CD4-positive, CD25-positive, alpha-beta regulatory T cell (primary cell): ENCODE data around the gene ANKRD33B. TPM values are rescaled to one million over a fixed set of nuclear protein-coding genes. Genes with fewer than 3 reads are reported as not detected.
A peak's percentile ranks its signal among the peaks of the same experiment; 100 is the strongest.

Experiments used
- ATAC-seq, 2 donors: fragments of 150-1000 bp; cut with Tn5 transposase; one replicate each; pipeline ENCODE4 v1.10.0; 2021; ENCODE audit warnings: low read depth in 2 of 2, moderate number of reproducible peaks in 2 of 2, moderate library complexity in 1 of 2
- DNase-seq, 3 donors: peaks; one replicate each; pipeline versions ENCODE4 v3.0.0 to v3.0.0-alpha.2; 2012 to 2022; ENCODE audit warnings: mixed read lengths in 1 of 3
- H3K27ac ChIP-seq: one replicate; pipeline ENCODE4 v1.7.0; 2013; ENCODE audit warnings: mild to moderate bottlenecking, low read length; ENCODE audit not compliant: insufficient read depth, poor library complexity, severe bottlenecking
- H3K27me3 ChIP-seq: one replicate; pipeline ENCODE4 v1.7.0; 2013; ENCODE audit warnings: low read length; ENCODE audit not compliant: control insufficient read depth, insufficient read depth
- H3K36me3 ChIP-seq: one replicate; pipeline ENCODE4 v1.7.0; 2013; ENCODE audit warnings: mild to moderate bottlenecking, low read length, moderate library complexity; ENCODE audit not compliant: control insufficient read depth, insufficient read depth
- H3K4me1 ChIP-seq: 2 replicates; pipeline ENCODE4 v1.7.0; 2013; ENCODE audit warnings: mild to moderate bottlenecking, low read length; ENCODE audit not compliant: insufficient read depth, control insufficient read depth, poor library complexity, severe bottlenecking
- H3K4me3 ChIP-seq: one replicate; pipeline ENCODE4 v1.7.0; 2013; ENCODE audit warnings: low read depth, mild to moderate bottlenecking, low read length, moderate library complexity
- H3K9me3 ChIP-seq, 2 experiments: 1 replicate in 1 of 2; 2 replicates in 1 of 2; pipeline ENCODE4 v1.7.0; 2013; ENCODE audit warnings: low read length in 2 of 2, mild to moderate bottlenecking in 1 of 2, moderate library complexity in 1 of 2; ENCODE audit not compliant: control insufficient read depth in 2 of 2
- H3K27ac Mint-ChIP-seq, 3 donors: one replicate each; pipeline ENCODE4 v1.8.0; 2020 to 2022; ENCODE audit warnings: mild to moderate bottlenecking in 3 of 3, mixed read lengths in 3 of 3, moderate library complexity in 2 of 3
- H3K27me3 Mint-ChIP-seq: one replicate; pipeline ENCODE4 v1.8.0; 2022; ENCODE audit warnings: mild to moderate bottlenecking, mixed read lengths
- H3K36me3 Mint-ChIP-seq: one replicate; pipeline ENCODE4 v1.8.0; 2020; ENCODE audit warnings: mixed read lengths
- H3K4me1 Mint-ChIP-seq, 4 donors: one replicate each; pipeline ENCODE4 v1.8.0; 2020 to 2022; ENCODE audit warnings: mixed read lengths in 4 of 4, mild to moderate bottlenecking in 1 of 4
- H3K4me3 Mint-ChIP-seq, 4 donors: one replicate each; pipeline ENCODE4 v1.8.0; 2020 to 2022; ENCODE audit warnings: mild to moderate bottlenecking in 4 of 4, mixed read lengths in 4 of 4, moderate library complexity in 3 of 4
- H3K9me3 Mint-ChIP-seq, 7 donors: one replicate each; pipeline ENCODE4 v1.8.0; 2020 to 2022; ENCODE audit warnings: mixed read lengths in 7 of 7, mild to moderate bottlenecking in 3 of 7, moderate library complexity in 2 of 7
- polyA plus RNA-seq, 4 donors: library from polyadenylated mRNA; unstranded; fragments of 300-500 nt; fragmentation: Illumina TruSeq; gene quantifications; one replicate each; pipeline ENCODE4 v1.2.3, GENCODE V29; 2021
- total RNA-seq: library from RNA; stranded (reverse); gene quantifications from one replicate; pipeline ENCODE4 v1.2.3, GENCODE V29; 2022

Gene ANKRD33B
- total and polyA plus RNA-seq, 5 donors from 2014 or later, result 0.25 to 6.6 (median 0.33) TPM

DNA sequence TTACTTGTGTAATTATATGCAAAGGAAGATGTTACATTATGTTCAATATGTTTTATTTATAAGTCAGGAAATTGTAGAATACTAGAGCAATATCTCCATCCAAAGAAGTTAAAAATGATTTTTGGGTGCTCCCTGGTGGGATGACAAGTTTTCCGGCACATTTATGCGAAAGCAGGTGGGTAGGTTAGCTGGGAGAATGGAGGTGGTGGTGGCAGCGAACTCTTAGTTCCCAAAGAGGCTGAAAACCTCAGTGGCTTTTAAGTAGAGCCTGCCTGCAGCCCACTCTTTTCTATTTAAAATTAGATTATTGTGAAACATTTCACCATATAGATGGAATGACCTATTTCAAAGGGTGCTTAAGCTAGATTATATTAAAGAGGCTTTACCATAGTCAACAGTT lies 51.8 kb downstream of the ANKRD33B start:
- no peak overlapping the region for H3K27ac Mint-ChIP-seq
- DNase-seq (no peak), ATAC-seq (no peak)
- H3K27me3 ChIP-seq, result no peaks in the 10 kb centered on the region
- H3K4me1 ChIP-seq, result no peaks in the 10 kb centered on the region
- no peaks in the 10 kb centered on the region for H3K9me3 ChIP-seq
- no peak overlapping the region for H3K4me3 Mint-ChIP-seq
- H3K36me3 ChIP-seq, result no peaks in the 10 kb centered on the region
- no peaks in the 10 kb centered on the region for H3K27me3 Mint-ChIP-seq
- peaks cover 6% of the 10 kb centered on the region for H3K36me3 Mint-ChIP-seq
- no peak overlapping the region for H3K27ac ChIP-seq
- no peak overlapping the region for H3K4me3 ChIP-seq
- H3K9me3 Mint-ChIP-seq, result peaks cover 0 to 3% (median 0%) of the 10 kb centered on the region in 7 donors
- peaks cover 0 to 17% (median 11%) of the 10 kb centered on the region in 4 donors for H3K4me1 Mint-ChIP-seq

DNA sequence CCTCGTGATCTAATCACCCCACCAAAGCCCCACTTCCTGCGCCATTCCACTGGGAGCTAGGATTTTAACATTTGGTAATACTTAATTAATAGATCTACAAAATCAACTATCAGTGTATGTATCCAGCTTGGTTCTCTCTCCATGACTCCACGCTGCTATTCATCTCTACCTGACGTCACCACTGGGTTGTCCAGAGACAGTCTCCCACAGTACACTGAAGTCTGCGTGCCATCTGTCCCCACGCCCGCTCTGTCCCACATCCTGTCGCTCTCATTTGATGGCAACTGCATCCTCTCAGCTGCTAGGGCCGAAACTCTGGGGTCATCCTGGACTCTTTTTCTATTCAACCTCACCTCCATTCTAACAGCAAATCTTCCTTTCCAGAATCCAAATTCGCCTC lies 53.2 kb downstream of the ANKRD33B start:
- no peak for ATAC-seq
- H3K36me3 Mint-ChIP-seq, result peaks cover 6% of the 10 kb centered on the region
- no peak overlapping the region for H3K4me3 ChIP-seq
- H3K4me1 Mint-ChIP-seq, result peaks cover 0 to 17% (median 7%) of the 10 kb centered on the region in 4 donors
- no peaks in the 10 kb centered on the region for H3K9me3 ChIP-seq
- DNase-seq, result no peak
- no peaks in the 10 kb centered on the region for H3K4me1 ChIP-seq
- H3K27me3 ChIP-seq, result no peaks in the 10 kb centered on the region
- no peaks in the 10 kb centered on the region for H3K27me3 Mint-ChIP-seq
- no peak overlapping the region for H3K27ac ChIP-seq
- no peak overlapping the region for H3K4me3 Mint-ChIP-seq
- H3K9me3 Mint-ChIP-seq, result peaks cover 0 to 3% (median 0%) of the 10 kb centered on the region in 7 donors
- no peaks in the 10 kb centered on the region for H3K36me3 ChIP-seq
- peak overlapping the region in 1 of 3 donors; percentile 35 for H3K27ac Mint-ChIP-seq

DNA sequence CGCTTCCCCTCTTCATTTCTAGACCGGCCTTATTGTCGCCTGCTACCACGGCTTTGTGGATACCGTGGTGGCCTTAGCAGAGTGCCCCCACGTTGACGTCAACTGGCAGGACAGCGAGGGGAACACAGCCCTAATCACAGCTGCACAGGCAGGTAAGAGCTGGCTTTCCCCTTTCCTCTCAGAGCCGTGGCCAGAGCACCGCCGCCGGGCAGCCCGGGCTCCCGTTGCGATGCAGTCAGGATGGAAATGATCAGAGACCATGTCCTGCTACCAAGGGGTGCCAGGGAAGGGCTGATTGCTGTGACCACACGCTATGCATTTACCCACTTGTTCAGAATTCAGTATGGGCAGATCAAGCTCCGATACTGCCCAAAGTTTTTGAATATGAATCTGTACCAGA lies 54.4 kb downstream of the ANKRD33B start:
- no peaks in the 10 kb centered on the region for H3K27me3 Mint-ChIP-seq
- no peak for ATAC-seq
- no peaks in the 10 kb centered on the region for H3K9me3 ChIP-seq
- no peaks in the 10 kb centered on the region for H3K36me3 ChIP-seq
- H3K27ac ChIP-seq, result no peak overlapping the region
- no peak overlapping the region for H3K27ac Mint-ChIP-seq
- H3K4me3 ChIP-seq, result no peak overlapping the region
- peaks cover 3% of the 10 kb centered on the region for H3K4me1 ChIP-seq
- H3K4me1 Mint-ChIP-seq, result peaks cover 0 to 20% (median 5%) of the 10 kb centered on the region in 4 donors
- peaks cover 6% of the 10 kb centered on the region for H3K36me3 Mint-ChIP-seq
- peaks cover 0 to 3% (median 0%) of the 10 kb centered on the region in 7 donors for H3K9me3 Mint-ChIP-seq
- no peak overlapping the region for H3K4me3 Mint-ChIP-seq
- no peak for DNase-seq
- no peaks in the 10 kb centered on the region for H3K27me3 ChIP-seq

DNA sequence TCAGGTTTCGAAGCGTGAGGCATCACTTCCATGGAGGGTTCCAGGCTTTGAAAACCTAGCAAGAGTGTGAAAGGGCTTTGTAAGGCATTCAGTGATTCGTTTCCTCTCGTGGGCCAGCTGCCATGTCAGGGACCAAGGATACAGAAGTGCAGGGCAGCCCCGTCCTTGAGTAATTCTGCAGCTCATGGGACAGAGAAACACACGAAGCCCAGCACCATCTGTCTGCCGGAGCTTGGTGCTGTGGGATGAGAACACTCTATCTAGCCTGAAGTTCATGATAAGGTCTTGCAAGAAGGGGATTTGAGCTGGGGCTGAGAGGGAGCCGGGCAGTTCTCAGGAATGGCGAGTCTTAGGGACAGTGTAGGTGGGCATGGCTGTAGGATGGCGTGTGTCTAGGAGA lies 55.8 kb downstream of the ANKRD33B start:
- no peaks in the 10 kb centered on the region for H3K27me3 Mint-ChIP-seq
- ATAC-seq (no peak), DNase-seq (no peak)
- no peak overlapping the region for H3K27ac ChIP-seq
- H3K36me3 Mint-ChIP-seq, result peaks cover 6% of the 10 kb centered on the region
- no peaks in the 10 kb centered on the region for H3K36me3 ChIP-seq
- H3K27ac Mint-ChIP-seq, result peak overlapping the region in 1 of 3 donors; percentile 9
- H3K9me3 ChIP-seq, result no peaks in the 10 kb centered on the region
- peaks cover 0 to 3% (median 0%) of the 10 kb centered on the region in 7 donors for H3K9me3 Mint-ChIP-seq
- no peaks in the 10 kb centered on the region for H3K27me3 ChIP-seq
- no peak overlapping the region for H3K4me3 ChIP-seq
- H3K4me1 Mint-ChIP-seq, result peaks cover 0 to 20% (median 5%) of the 10 kb centered on the region in 4 donors
- peaks cover 3% of the 10 kb centered on the region for H3K4me1 ChIP-seq
- no peak overlapping the region for H3K4me3 Mint-ChIP-seq

DNA sequence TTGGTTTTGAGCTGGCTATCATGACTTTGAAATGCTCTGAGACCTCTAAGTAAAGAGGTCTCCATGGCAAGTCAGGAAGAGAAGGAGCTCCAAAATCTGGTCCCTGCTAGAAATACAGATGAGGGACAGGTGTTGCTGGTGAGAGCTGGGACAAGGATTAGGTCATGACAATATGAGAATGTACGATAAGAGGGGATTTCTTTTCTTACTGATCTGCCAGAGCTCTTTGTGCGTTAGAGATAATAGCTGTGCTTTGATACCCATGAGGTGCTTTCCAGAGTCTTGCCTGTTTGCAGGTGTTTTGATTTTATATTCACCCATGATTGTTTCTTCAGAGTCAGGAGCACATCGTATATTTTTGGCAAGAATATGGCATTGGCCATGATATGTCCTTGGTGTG lies 56.5 kb downstream of the ANKRD33B start:
- Mint-ChIP-seq H3K27me3 (no peaks in the 10 kb centered on the region), H3K4me3 (no peak overlapping the region), H3K9me3 (peaks cover 0 to 3% (median 0%) of the 10 kb centered on the region in 7 donors), H3K27ac (no peak overlapping the region), H3K36me3 (peaks cover 6% of the 10 kb centered on the region), H3K4me1 (peaks cover 0 to 22% (median 5%) of the 10 kb centered on the region in 4 donors)
- ATAC-seq, result no peak
- Histone ChIP-seq H3K27me3 (no peaks in the 10 kb centered on the region), H3K9me3 (no peaks in the 10 kb centered on the region), H3K4me1 (peaks cover 3% of the 10 kb centered on the region), H3K4me3 (no peak overlapping the region), H3K27ac (no peak overlapping the region), H3K36me3 (no peaks in the 10 kb centered on the region)
- no peak for DNase-seq

DNA sequence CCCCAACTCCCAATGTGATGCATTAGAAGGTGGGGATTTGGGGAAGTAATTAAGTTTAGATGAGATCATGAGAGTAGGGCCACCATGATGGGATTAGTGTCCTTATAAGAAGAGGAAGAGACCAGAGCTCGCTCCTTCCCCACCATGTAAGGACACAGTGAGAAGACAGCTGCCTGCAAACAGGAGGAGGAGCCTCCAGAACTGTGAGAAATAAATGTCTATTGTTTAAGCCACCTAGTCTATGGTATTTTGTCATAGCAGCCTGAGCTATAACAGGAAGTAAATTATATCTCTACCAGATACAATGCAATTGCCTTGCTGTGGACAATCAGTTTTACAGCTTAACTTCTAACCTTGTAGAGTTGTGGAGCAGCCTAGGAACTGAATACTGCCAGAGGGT lies 58.0 kb downstream of the ANKRD33B start:
- peaks cover 0 to 24% (median 7%) of the 10 kb centered on the region in 4 donors for H3K4me1 Mint-ChIP-seq
- no peaks in the 10 kb centered on the region for H3K9me3 ChIP-seq

DNA sequence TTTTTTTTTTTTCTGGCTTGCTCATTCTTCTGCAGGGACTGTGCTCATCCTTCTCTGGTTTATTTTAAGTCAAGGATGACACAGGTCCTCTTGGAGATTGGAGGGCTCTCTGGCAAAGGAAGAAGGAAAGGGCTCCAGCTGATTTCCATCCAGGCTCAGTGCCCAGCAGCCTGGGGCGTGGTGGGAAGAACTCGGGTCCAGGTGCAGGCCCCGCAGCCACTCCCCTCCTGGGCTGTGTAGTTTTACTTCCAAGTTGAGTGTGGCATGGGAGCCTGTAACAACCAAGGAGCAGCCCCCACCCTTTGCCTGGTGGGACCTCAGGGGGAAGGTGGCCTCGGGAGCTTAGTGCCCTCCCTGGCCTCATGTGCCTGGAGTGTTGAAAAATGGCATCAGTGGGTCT lies 58.9 kb downstream of the ANKRD33B start:
- Histone ChIP-seq H3K4me3 (no peak overlapping the region), H3K27me3 (no peaks in the 10 kb centered on the region), H3K36me3 (no peaks in the 10 kb centered on the region), H3K27ac (no peak overlapping the region), H3K9me3 (no peaks in the 10 kb centered on the region), H3K4me1 (peaks cover 13% of the 10 kb centered on the region)
- no peaks in the 10 kb centered on the region for H3K27me3 Mint-ChIP-seq
- peaks cover 7 to 34% (median 14%) of the 10 kb centered on the region in 4 donors for H3K4me1 Mint-ChIP-seq
- no peak overlapping the region for H3K4me3 Mint-ChIP-seq
- no peak overlapping the region for H3K27ac Mint-ChIP-seq
- DNase-seq (no peak), ATAC-seq (no peak)
- peaks cover 0 to 3% (median 0%) of the 10 kb centered on the region in 7 donors for H3K9me3 Mint-ChIP-seq
- H3K36me3 Mint-ChIP-seq, result peaks cover 6% of the 10 kb centered on the region

More for the DNA sequence above, 58.0 kb downstream of the ANKRD33B start:
- Mint-ChIP-seq H3K36me3 (peaks cover 6% of the 10 kb centered on the region), H3K27ac (peak overlapping the region in 2 of 3 donors; percentile 60 to 72), H3K9me3 (peaks cover 0 to 3% (median 0%) of the 10 kb centered on the region in 7 donors), H3K27me3 (no peaks in the 10 kb centered on the region), H3K4me3 (no peak overlapping the region)
- Histone ChIP-seq H3K4me1 (peaks cover 3% of the 10 kb centered on the region), H3K4me3 (no peak overlapping the region), H3K27me3 (no peaks in the 10 kb centered on the region), H3K36me3 (no peaks in the 10 kb centered on the region), H3K27ac (peak overlapping the region; percentile 45)
- DNase-seq (peak in 1 of 3 donors; percentile 75), ATAC-seq (peak in 1 of 2 donors; percentile 28)

DNA sequence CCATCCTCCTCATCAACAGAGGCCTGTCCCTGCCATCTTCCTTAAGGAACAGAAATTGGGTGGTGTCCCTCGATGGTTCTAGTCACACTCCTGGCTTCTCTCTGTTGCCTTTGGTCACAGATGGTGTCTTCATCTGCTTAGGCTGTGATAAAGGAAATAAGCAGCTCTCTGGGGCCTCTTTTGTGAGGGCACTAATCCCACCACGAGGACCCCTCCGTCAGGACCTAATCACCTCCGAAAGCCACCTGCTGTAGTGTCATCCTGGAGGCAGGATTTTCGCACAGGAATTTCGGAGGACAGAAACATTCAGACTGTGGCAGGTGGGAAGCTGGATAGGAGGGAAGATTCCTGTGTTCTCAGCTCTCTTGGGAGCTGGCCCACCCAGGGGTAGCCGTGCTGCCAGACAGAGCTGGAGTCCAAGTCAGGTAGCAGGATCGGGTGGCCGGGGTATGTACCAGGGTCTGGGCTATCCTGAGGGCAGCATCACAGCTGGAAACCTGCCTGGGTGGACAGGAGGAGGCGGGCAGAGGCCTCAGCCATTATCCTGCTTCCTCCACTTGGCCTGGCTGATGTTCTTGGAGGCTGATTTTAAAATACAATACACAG lies 59.5 kb downstream of the ANKRD33B start:
- Mint-ChIP-seq H3K4me1 (peaks cover 10 to 37% (median 16%) of the 10 kb centered on the region in 4 donors), H3K27me3 (no peaks in the 10 kb centered on the region), H3K36me3 (peaks cover 6% of the 10 kb centered on the region), H3K9me3 (peaks cover 0 to 3% (median 0%) of the 10 kb centered on the region in 7 donors), H3K4me3 (no peak overlapping the region), H3K27ac (no peak overlapping the region)
- Histone ChIP-seq H3K27me3 (no peaks in the 10 kb centered on the region), H3K4me1 (peaks cover 16% of the 10 kb centered on the region), H3K27ac (no peak overlapping the region), H3K36me3 (no peaks in the 10 kb centered on the region), H3K4me3 (no peak overlapping the region), H3K9me3 (no peaks in the 10 kb centered on the region)
- DNase-seq (no peak), ATAC-seq (no peak)
